Measurements from ENCODE around the gene C4orf50. TPM values are rescaled to one million over a fixed set of nuclear protein-coding genes. Genes with fewer than 3 reads are reported as not detected.

The C4orf50 gene
- total RNA-seq, 1 experiment from 2014 or later = 0.12 TPM

DNA sequence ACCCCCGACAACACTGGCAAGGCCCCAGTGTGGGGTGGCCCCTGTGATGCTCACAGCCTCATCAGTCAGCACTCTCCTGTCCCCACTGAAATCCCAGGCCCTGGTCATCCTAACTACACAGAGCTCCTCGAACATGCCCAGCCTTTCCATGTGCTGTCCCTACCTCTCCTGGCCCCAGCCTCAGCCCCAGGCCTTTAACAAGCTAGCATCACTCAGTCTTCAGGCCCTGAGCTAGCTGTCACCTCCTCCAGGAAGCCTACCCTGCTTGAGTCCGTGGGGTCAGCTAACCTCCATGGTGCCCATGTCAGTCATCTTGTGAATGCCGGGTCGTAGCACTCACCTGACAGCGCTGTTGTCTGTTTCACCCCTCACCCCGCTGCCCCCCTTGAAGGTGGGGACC, 25.6 kb upstream of the C4orf50 start:
- DNase-seq (ENCODE audit: low spot score) = no peak

DNA sequence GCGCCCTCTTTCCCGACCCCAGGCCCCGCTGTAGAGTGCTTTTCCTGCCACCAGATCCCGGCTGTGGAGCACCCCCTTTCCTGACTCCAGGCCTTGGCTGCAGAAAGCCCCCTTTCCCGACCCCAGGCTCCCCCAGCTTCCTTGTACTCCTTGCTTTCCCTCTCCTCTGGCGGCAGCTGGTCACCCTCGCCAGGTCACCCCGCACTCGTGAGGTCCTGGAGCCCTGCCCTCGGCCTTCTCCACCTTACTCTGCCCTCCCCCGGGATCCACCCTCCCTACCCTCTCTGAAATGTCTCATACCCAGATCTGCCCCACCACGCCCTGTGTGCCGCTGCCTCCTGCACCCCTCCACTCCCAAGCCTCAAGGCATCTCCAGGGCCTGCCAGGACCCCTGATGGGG, 25.0 kb upstream of the C4orf50 start:
- DNase-seq (ENCODE audit: low spot score) = no peak

DNA sequence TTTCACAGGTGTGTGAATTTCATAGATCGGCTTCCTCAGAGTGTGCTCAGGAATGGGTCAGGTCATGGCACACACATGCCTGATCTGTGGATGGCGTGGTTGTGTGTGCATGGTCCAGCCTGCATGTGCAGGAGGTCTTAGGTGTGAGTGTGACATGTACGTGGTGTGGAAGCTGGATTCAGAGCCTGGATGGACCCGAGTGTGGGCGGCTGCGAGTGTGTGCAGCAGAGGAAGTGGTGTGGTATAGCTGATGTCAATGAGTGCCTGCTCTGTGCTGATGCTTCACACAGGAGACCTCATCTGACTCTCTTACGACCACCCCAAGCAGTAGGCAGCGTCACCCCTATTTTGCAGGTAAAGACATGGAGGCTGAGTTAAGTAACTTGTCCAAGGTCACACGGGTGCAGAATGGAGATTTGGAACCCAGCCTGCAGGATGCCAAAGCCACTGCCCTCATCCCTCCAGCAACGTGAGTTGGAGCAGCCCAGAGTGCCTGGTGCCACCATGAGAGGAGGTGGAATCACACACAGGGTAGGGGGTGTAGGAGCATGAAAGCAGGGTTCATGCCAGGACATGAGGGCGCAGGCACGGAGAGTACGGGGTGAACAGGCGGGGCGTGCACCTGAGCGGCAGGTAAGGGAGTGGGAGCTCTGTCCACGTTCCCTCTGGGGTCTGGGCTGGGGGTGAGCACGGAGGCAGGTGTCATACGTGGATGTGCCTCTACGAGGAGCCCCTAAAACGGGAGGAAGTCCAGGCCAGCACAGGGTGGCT, 24.2 kb upstream of the C4orf50 start:
- DNase-seq (ENCODE audit: low spot score) = no peak

DNA sequence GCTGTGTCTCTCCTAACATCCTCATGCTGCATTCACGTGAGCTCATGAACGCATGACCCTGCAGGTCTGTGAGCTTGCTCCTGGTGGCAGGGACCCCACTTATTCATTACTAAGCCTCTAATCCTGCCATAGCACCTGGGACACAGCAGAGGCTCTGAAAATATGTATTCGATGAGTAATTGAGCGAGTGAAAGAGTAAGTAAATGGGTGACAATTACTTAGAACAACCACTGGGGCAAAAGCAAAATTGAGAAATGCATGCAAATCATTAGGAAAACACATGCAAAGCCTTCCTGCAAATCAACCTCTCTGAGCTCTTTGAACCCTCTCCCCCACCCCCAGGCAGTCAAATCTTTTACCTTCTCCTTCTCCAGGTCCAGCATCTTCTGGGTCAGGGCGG, 23.6 kb upstream of the C4orf50 start:
- DNase-seq (ENCODE audit: low spot score) = no peak

DNA sequence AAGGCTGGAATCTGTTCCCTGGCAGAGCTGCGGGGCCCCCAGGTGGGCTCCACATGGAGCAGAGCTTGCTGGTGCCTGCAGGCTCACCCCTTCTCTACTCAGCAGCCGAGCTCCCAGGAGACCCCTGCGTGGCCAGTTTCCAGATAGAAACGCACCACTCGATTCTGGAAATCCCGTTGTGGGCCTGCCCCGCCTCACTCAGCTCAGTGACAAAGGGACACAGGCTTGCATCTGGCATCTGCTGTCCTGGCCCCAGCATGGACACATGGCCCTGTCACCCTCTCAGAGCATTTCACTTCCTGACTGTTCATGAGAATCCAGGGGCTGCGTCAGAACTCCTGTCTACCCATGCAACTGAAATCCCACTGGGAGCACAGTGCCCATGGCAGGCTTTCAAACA, 20.5 kb upstream of the C4orf50 start:
- DNase-seq (ENCODE audit: low spot score) = no peak

DNA sequence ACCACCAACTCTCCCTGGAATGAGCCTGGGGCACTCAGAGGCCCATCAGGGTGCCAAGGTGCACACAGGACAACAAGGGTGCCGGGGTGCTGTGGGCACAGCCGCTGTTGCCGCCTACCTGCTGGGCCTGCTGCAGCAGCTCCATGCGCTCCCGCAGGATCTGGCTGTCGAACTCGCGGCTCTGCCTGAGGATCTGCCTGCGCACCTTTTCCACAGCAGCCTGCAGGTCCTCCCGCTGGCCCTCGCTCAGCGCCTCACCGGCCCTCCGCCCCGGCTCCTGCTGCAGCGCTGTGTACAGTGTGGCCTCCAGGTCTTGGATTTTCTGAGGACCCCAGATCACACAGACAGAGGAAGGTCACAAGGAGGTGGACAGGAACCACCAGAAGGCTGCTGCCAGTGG, 17.6 kb upstream of the C4orf50 start:
- no peak for DNase-seq (ENCODE audit: low spot score)

DNA sequence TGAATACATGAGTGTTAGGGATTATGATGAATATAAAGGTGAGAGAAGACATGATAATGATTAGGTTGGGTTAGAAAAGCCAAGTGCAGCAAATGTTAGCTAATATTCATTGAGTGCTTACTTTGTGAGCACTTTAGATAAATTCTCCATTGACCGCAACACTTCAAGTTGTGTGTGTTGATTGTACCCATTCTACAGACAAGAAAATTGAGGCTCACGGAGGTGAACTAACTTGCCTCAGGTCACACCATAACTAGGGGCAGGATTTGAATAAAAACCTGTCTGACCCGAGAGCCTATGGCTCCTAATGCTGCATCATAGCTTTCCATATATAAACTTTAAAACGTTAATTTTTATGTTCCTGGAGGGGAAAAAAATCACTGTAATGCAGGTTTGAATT, 15.2 kb upstream of the C4orf50 start:
- no peak for DNase-seq (ENCODE audit: low spot score)

DNA sequence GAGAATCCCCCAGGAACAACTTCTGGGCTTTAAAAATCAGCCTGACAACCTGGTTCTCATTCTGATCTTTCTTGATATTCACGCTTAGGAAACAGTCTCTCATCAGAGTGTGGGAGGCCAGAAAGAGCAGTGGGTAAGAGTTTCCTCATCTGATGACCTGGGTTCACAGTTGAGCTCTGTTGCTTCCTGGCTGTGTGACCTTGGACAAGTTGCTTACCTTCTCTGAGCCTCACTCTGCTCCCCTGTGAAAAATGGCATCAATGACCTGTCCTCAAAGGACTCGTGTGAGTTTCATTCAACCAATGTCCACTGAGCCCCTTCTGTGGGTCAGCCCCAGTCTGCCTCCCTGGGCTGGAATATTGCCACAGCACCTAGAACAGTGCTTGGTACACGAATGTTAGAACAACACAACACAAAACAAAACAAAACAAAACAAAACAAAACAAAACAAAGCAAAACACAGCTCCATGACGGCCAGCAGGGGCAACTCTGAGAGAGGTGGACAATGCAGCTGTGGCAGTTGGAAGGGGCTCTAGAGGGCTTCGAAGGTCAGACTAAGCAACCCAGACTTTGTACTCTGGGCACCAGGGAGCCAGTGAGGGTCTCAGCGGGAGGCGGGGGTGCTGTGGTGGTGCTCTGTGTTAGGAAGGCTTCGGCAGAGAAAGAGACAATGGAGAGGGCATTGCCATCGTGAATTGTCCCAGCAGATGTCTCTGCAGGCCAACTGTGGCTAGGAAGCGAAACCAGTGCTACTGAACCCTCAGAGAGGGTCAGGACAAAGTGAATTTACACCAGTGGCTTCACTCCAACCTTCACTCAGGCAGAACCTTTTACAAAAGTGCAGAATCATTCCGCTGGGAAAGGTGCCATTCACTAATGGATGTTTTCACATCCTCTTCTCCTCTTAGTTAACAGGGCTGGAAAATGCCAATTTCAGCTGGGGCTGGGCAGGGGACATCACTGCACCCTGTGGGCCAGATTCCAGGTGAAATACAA, 14.3 kb upstream of the C4orf50 start:
- peak; percentile 64 for DNase-seq (ENCODE audit: low spot score)

DNA sequence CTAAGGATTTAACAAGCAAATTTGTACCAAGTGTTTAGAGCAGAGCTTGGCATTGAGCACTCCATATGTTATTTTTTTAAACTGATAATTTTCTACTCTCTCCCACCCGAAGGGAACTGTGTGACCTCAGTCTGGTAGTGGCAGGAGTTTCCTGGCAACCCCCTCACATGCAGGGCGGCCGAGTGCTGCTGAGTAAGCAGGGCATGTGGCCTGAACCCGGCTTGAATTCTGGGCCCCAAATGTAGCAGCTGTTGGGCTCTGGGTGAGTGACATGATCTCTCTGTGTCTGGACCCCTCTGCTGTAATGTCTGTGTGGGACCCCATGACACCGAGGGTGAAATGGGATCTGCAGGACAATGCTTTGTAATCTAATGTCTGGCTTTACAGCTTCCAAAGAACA, 13.6 kb upstream of the C4orf50 start:
- no peak for DNase-seq (ENCODE audit: low spot score)

DNA sequence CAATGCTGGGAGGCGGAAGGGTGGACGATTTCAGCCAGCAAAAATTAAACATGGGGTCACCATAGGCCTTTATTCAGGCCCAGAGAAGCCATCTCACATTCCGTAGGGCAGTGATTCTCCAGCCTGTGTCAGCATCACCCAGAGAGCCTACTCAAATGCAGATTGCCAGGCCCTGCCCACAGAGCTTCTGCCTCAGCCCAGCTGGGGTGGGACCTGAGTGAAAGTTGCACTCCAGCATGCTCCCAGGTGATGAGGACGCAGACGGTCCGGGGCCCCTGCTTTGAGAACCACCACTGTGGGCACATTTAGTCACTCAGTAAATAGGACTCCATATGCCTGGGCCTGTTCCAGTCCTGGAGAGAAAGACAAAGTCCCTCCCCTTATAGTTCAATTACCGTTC, 12.4 kb upstream of the C4orf50 start:
- DNase-seq (ENCODE audit: low spot score) = no peak

DNA sequence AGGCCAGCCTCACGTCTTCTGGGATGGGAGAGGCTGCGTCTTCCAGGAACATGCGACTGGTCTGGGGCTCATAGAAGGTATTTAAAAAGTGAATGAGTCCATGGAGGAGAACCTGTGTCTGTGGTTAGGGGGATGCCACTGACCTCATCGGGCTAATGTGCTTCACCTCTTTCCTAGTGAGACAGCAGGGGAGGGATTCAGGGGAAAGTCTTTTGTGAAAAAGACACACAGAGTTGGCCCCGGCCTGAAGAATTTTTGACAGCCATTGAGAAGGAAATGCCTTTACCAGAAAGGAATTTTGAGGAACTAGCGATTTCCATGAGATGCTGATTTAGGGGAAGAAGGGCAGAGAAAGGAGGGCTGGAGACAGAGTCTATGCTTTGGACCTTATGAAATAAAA, 11.0 kb upstream of the C4orf50 start:
- no peak for DNase-seq (ENCODE audit: low spot score)

DNA sequence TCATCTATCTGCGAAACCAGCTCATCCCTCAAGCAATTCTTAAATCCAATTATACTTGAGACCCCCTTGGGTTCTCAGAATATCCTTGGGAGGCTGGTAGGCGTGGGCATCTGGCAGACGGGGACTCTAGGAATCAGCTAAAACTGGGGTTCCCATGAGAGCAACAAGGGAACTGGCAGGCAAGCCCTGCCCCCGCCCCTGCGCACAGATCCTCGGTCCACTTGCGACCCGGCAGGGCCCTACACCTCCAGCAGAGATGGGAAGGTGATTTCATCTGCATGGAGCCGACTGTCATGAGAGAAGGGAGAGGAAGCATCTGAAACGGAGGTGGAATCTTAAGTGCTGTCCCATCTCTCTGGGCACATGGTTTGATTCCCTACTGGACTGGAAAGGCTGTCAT, 9.9 kb upstream of the C4orf50 start:
- DNase-seq (ENCODE audit: low spot score) = no peak

DNA sequence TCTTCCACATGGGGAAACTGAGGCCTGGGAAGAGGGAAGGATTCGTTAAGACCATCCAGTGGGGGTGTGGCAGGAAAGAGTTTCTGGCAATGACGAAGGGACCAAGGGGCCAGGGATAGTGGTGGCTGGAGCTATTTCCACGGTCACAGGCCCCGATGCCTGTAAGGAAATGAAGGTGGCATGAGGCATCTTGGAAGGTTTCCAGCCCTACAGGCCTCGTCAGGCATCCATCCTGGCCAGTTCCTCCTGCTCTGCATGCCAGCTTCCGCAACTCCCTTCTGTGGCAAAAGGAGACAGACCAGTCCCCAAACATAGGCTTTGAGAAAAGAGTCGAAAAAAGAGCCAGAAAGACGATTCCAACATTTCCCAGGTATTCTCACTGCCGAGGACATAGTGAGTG, 9.2 kb upstream of the C4orf50 start:
- DNase-seq (ENCODE audit: low spot score) = no peak

DNA sequence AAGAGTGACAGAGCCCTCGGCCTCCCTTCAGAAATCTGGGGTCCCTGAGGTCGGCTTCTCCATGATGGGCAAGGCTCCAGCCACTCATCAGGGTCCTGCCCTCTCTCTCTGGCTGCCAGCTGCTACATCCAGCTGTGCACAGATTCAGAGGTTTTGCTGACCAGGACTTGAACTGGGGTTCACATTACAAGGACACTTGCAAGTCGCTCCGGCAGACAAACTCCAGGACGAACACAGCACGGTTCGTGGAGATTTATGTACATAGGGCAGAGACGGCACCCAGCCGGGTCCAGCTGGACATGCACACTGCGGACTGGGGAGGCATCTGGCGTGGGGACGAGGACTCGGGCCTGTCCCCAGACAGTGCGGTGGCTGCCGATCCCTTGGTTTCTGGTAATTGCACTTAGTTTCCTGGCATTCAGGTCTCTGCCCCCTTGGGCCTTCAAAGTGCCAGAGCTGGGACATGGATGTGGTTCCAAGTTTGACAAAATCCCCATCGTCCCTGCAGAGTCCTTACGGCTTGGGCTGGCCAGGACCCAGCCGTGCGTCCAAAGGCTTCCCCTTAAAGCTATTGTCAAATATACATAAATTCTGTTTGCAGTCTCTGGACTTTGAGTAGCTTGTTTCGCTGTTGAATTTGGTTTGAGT, 6.2 kb upstream of the C4orf50 start:
- no peak for DNase-seq (ENCODE audit: low spot score)

DNA sequence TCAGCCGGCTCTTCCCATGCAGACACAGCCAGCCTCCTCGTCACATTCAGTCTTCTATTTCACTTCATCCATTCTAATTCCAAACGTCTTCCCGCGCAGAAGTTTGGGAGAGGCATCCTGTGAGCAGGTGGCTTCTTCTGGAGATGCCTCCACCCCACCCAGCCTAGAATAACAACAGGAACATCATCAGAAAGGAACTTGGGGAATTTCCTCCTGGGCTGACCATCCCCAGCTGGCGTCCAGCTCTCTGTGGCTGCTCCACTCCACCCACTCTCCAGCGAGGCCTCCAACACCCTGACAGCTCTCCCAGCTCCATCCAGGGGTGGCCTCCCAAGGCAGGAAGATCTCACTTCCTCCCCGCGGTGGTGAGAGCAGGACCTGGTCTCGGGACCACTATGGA, 5.5 kb upstream of the C4orf50 start:
- DNase-seq (ENCODE audit: low spot score) = peak; percentile 63

DNA sequence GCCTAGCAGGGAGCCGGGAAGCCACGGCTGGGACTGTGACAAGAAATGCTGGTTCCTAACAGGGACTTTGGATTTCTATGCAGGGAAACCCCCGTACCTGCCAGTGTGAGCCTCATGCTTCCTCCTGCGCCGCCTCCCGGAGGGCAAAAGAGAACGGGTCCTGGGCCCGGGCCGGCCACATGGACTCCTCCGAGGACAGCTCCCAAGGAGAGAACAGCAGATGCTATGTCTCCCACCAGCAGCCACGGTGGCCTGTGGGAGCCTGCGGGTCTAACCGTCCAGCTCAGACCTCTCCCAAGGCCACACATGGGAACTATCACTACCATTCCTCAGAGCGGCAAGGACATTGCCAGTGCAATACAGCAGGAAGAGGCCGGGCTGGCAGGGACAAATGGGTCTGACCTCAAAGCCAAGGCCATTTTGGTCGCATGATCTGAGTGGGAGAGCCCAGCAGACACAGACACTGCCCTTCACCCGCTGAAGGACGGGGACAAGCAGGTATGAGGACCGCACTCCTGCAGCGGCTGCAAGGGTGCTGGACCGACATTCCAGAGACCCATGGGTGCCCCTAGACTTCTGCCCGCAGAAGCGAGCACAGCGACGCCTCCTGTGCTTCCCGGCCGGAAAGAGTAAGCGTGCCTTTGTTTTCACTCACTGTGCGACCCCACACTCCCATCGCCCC, 4.5 kb upstream of the C4orf50 start:
- DNase-seq (ENCODE audit: low spot score) = no peak

DNA sequence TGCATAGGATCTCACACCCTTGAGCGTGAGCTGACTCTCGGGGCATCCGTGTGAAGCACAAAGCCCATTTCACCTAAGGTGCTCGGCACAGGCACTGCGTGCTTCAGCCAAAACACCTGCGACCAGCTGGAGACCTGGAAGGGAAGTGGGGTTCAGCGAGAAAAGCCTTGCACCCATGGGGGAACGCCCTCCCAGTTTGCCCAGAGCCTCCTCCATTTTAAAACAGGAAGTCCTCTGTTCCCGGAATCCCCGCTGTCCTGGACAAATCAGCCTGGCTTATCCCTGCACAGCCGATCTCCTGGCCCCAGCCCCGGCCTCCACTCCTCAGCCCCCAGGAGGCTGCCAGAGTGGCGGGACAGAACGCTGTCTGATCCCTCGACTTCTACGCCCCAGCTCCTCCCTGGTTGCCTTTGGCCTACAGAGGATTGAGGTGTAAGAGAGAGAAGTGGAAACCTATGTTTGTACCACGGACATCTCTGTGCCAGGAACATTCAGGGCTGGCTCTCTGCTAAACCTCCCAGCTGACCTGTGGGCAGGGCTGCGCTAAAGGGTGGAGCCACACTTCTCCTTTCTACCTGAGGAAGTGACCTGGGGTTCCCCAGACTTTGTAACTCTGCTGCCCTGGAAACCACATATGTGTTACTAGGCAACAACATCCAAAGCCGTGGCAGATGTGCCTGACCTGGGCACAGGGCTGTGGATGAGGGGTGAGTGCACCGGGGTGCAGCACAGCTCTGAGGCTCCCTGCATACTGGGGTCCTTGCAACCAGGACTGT, 3.8 kb upstream of the C4orf50 start:
- DNase-seq (ENCODE audit: low spot score) = no peak

DNA sequence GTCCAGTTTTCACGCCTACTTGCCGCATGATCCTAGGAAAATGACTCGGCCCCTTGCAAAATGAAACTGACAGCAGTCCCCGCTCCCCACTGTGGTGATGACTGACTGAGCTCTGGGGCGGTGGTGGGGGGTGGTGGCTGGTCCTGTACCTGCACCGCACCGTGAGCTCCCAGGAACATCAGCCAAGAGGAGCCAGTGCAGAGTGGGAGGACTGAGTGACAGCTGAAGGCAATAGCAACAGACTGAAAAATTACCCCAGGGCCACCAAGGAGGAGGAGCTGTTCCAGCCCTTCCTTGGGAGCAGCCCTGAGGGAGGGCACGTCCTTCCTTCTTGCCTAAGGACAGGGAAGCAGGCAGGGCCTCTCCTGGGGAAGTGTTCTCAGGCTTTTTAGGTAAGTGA, 2.4 kb upstream of the C4orf50 start:
- no peak for DNase-seq (ENCODE audit: low spot score)

DNA sequence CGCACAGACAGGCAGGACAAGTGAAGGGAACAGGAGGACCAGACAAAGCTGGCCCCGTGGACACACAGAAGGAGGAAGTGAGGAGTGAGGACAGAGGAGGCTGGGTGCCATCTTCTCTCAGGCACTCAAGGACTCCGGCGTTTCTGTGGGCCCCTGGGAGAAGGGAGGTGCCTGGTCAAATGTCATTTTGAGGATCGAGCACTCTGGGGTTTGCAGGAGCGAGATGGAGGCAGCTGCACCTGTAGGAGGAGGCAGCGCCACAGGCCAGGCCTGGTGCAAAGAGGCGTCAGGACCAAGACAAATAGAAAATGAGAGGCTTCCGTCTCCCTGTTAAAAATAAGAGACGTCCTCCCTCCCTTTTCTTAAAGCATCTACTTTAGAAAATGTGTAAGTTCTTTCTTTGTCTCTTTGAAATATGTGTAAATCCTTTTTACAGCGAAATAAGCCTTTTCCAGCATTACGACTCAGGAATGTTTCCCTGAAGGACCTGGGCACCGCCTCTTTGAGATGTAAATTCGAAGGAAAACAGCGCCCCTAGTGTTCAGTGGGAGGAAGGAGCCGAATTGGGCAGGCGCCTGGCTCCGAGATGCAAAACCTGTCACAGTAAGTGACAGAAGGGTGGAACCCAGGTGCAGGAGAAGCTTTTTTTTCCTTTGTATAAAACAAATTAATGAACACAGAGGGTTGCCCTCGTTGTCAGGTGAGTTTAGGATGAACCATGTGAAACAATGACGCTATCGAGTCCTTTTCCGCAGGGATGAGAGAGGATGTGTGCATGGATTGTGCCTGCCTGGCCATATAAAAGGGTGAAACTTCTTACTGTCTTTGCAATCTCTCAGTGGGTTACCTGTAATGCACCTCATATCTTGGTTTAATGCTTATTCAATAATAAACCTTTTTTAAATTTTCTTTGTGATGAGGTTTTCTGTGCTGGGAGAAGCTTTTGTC, 1.4 kb upstream of the C4orf50 start:
- DNase-seq (ENCODE audit: low spot score) = peak; percentile 62

DNA sequence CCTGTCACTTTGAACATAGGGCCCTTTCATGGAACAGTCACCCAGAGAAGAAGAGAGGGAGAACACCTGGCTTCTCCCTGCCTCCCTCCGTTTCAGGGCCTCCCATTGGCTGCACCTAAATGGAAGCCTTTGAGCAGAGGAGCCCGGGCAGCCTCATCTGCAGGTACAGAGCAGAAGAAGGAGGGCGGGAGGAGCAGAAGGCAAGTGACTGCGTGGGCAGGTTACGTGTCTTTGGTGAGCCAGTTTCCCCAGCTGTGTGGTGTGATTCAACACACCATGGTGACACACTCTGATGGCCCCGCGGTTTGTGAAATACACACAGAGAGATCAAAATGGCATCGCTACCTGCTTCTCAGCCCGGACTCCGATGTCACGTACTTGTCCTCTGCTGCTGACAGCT, 431 bp downstream of the C4orf50 start:
- DNase-seq (ENCODE audit: low spot score) = no peak
